ENCODE measurements around the gene PARP15.

Gene PARP15

DNA sequence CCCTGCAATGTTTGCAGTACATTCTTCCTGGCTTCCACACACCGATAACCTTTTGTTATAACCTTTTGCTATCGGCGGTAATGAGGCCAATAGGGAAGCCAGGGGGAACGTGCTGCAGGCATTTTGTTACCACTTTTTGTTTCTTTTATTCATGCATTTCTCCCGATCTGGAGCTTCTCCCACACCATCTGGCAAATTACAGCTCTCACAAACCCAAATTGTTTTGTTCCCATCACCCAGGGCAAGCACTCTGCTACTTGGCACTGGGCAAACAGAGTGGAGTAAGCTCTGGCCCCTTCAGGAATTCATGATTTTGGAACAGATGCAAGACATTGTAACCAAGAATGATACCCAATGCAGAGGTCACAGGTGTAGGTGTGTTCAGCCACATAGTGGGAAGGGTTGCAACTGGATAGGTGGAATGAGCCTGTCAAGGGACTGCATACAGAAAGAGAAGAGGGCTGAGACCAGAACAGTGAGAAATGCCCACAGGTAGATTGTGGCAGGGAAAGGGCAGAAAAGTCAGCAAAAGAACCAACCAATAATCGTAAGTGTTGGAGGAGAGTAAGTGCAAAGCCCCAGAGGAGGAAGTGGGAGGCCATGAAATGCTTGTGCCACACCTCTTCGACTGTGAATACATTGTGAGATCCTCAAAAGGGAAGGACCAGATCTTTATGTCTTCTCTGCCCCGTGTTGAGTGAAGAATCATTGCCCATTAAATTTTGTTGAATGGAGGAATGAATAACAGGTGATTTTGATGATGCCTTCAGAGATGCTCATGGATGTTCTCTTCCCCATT lies 45.8 kb downstream of the PARP15 start:
- TF ChIP-seq, protein P1, sequence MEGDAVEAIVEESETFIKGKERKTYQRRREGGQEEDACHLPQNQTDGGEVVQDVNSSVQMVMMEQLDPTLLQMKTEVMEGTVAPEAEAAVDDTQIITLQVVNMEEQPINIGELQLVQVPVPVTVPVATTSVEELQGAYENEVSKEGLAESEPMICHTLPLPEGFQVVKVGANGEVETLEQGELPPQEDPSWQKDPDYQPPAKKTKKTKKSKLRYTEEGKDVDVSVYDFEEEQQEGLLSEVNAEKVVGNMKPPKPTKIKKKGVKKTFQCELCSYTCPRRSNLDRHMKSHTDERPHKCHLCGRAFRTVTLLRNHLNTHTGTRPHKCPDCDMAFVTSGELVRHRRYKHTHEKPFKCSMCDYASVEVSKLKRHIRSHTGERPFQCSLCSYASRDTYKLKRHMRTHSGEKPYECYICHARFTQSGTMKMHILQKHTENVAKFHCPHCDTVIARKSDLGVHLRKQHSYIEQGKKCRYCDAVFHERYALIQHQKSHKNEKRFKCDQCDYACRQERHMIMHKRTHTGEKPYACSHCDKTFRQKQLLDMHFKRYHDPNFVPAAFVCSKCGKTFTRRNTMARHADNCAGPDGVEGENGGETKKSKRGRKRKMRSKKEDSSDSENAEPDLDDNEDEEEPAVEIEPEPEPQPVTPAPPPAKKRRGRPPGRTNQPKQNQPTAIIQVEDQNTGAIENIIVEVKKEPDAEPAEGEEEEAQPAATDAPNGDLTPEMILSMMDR (conservative IDR thresholded peaks at IDR 0.05; ENCODE audit: low read depth, low read length) = no peak
- H3K4me3 ChIP-seq (ENCODE audit: low read depth, low read length) = no peak overlapping the region
- DNase-seq (ENCODE audit: low read depth) = no peak

DNA sequence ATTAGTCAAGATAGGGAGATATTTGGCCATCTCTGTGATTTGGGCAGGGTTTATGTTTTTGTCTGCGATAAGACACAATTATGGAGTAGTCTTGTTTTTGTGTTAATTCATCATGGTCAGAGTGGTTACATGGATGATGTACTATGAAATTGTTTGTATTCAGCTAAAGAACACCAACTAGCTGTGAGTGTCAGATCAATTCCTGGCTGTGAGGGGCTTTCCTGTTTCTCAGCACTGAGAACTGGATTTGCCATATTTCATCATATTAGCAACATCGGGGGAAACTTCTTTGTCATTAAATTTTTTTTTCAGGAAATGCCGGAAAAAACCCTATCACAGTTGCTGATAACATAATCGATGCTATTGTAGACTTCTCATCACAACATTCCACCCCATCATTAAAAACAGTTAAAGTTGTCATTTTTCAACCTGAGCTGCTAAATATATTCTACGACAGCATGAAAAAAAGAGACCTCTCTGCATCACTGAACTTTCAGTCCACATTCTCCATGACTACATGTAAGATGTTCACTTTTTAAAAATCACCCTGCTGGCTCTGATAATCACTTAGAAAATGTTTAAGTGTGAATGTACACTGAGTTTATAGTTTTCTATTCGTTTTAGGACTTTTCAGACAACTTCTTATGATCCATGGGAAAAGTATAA lies 49.2 kb downstream of the PARP15 start:
- TF ChIP-seq, protein P1 (conservative IDR thresholded peaks at IDR 0.05; ENCODE audit: low read depth, low read length) = no peak
- no peak for DNase-seq (ENCODE audit: low read depth)
- no peak overlapping the region for H3K4me3 ChIP-seq (ENCODE audit: low read depth, low read length)

DNA sequence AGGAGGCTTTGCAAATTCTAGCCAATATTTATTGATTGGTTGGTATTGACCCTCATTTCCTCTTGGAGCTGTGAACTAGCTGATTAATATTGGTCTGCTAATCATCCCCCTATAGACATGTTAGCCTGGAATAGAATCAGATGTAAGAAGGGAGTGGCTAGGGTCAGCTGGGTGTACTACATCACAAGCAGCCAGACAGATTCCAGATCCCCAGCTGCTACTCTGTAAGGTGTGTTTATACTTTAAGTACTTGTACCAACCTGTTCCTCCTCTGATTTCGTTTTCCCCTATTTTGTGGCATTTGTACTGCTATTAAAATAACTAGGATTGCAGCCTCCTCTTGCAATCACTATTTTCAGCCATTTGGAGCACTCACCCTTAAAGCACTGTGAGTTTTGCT lies 49.9 kb downstream of the PARP15 start:
- no peak for DNase-seq (ENCODE audit: low read depth)
- no peak overlapping the region for H3K4me3 ChIP-seq (ENCODE audit: low read depth, low read length)
- TF ChIP-seq, protein P1 (conservative IDR thresholded peaks at IDR 0.05; ENCODE audit: low read depth, low read length) = no peak

DNA sequence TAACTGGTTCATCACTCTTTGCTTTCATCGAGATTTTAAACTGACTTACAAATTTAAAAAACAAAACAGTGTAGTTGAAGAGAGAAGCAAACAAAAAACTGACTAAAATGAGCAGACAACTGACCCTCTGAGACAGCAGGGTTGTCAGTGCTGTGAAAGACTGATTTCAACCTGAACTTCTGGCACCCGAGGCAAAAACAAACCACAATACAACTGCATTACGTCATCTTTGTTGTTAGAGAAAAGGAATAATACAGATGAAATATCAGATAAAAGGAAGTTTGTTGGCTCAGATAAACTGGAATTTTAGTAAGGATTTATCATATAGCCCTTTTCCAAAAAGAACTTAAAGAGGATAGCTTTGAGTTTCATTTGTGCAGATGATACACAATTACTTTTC lies 51.1 kb downstream of the PARP15 start:
- H3K4me3 ChIP-seq (ENCODE audit: low read depth, low read length) = no peak overlapping the region
- TF ChIP-seq, protein P1 (conservative IDR thresholded peaks at IDR 0.05; ENCODE audit: low read depth, low read length) = no peak
- DNase-seq (ENCODE audit: low read depth) = peak; percentile 53

DNA sequence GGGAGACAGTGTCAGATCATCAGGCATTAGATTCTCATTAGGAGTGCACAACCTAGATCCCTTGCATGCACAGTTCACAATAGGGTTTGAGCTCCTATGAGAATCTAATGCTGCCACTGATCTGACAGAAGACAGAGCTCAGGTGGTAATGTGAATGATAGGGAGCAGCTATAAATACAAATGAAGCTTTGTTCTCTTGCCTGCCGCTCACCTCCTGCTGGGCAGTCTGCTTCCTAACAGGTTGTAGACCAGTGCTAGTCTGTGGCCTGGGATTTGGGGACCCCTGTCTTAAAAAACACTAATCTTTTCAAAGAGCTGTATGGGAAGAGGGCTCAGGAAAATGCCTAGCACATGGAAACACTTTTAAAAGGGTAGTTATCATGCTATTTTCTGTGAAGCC lies 52.3 kb downstream of the PARP15 start:
- no peak for DNase-seq (ENCODE audit: low read depth)
- TF ChIP-seq, protein P1 (conservative IDR thresholded peaks at IDR 0.05; ENCODE audit: low read depth, low read length) = no peak
- H3K4me3 ChIP-seq (ENCODE audit: low read depth, low read length) = no peak overlapping the region

DNA sequence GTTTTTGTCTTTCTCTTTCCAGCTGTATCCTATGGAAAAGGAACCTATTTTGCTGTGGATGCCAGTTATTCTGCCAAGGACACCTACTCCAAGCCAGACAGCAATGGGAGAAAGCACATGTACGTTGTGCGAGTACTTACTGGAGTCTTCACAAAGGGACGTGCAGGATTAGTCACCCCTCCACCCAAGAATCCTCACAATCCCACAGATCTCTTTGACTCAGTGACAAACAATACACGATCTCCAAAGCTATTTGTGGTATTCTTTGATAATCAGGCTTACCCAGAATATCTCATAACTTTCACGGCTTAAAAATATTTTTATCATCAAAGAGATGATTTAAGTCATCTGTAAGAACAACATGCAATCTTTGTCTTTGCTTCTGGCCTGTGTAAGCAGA lies 58.3 kb downstream of the PARP15 start:
- peak; percentile 22 for DNase-seq (ENCODE audit: low read depth)
- H3K4me3 ChIP-seq (ENCODE audit: low read depth, low read length) = no peak overlapping the region
- TF ChIP-seq, protein P1 (conservative IDR thresholded peaks at IDR 0.05; ENCODE audit: low read depth, low read length) = no peak
